GM12878 (cell line): Measurements from ENCODE around the gene MANBA.

Source experiments
- BHLHE40 ChIP-seq, 2 experiments: fragments of 450-650 bp in 1 of 2; IDR thresholded peaks; 2 replicates each; pipeline ENCODE4 v1.6.1; 2011 to 2017; ENCODE audit warnings: low read depth in 2 of 2, borderline replicate concordance in 1 of 2, improper control_type of control experiment in 1 of 2, low read length in 1 of 2, mild to moderate bottlenecking in 1 of 2
- CHD4 ChIP-seq: fragments of 200-600 bp; sonication (generic); IDR thresholded peaks from 2 replicates; pipeline ENCODE4 v1.6.1; 2016; ENCODE audit warnings: mild to moderate bottlenecking
- CTCF ChIP-seq, 3 experiments: IDR thresholded peaks in 2 of 3; conservative IDR thresholded peaks in 1 of 3; 2 replicates each; pipeline ENCODE4 v1.5.1; 2011; ENCODE audit warnings: low read depth in 3 of 3, low read length in 3 of 3, mild to moderate bottlenecking in 3 of 3, control low read depth in 2 of 3, moderate library complexity in 2 of 3, inconsistent platforms in 1 of 3, mixed read lengths in 1 of 3; ENCODE audit not compliant: control insufficient read depth in 2 of 3, insufficient read depth in 1 of 3; ENCODE audit errors: extremely low read depth in 1 of 3
- FOXM1 ChIP-seq: IDR thresholded peaks from 2 replicates; pipeline ENCODE4 v1.6.1; 2012; ENCODE audit warnings: low read depth, mild to moderate bottlenecking, inconsistent platforms, low read length, moderate library complexity
- MXI1 ChIP-seq: fragments of 150-350 bp; IDR thresholded peaks from 2 replicates; pipeline ENCODE4 v1.6.1; 2011; ENCODE audit warnings: low read depth, mild to moderate bottlenecking, inconsistent platforms, low read length, improper control_type of control experiment
- POLR2A ChIP-seq: IDR thresholded peaks from 2 replicates; pipeline ENCODE4 v1.6.1; 2011; ENCODE audit warnings: low read depth, mild to moderate bottlenecking, low read length
- SMC3 ChIP-seq: IDR thresholded peaks from 2 replicates; pipeline ENCODE4 v1.6.1; 2011; ENCODE audit warnings: low read length, improper control_type of control experiment, borderline replicate concordance
- YY1 ChIP-seq: IDR thresholded peaks from 2 replicates; pipeline ENCODE4 v1.6.1; 2011; ENCODE audit warnings: low read depth, mild to moderate bottlenecking, low read length
- ZNF687 ChIP-seq: fragments of 450-650 bp; IDR thresholded peaks from 2 replicates; pipeline ENCODE4 v1.6.1; 2017; ENCODE audit warnings: mild to moderate bottlenecking, moderate library complexity

- no peak for TF ChIP-seq SMC3
- peak; percentile 78 for TF ChIP-seq MXI1
- no peak for TF ChIP-seq BHLHE40 (IDR thresholded peaks at IDR 0.05; ENCODE audit: borderline replicate concordance in 1 of 2, low read depth in 2 of 2, low read length in 1 of 2)
- TF ChIP-seq CTCF (IDR thresholded peaks at IDR 0.05 in 2 of 3, conservative IDR thresholded peaks at IDR 0.05 in 1 of 3; ENCODE audit: control insufficient read depth in 2 of 3, extremely low read depth in 1 of 3, insufficient read depth in 1 of 3, low read depth in 3 of 3, low read length in 3 of 3) = no peak
- no peak for TF ChIP-seq CHD4
- TF ChIP-seq ZNF687 = no peak
- TF ChIP-seq YY1 = no peak
- TF ChIP-seq POLR2A = no peak
- TF ChIP-seq FOXM1 = 0 out of 2 replicates have a peak, but pooled peaks have one; percentile 31
Measured at GRCh38 chr4:102759831-102760644, 730 bp downstream of the MANBA start.
